Right cardiac atrium (tissue), 5 donors: ENCODE results near the gene ALCAM. TPM values are rescaled to one million over a fixed set of nuclear protein-coding genes. Genes with fewer than 3 reads are reported as not detected.

Experiments used
- ATAC-seq, 2 donors: fragments of 200-7000 bp; cut with Tn5 transposase; one replicate each; pipeline versions ENCODE4 v1.8.0 to v1.9.1; 2020; ENCODE audit warnings: moderate library complexity in 2 of 2, mild to moderate bottlenecking in 1 of 2
- DNase-seq, 3 donors: peaks; one replicate each; pipeline ENCODE4 v3.0.0-alpha.2; 2020
- H3K27ac ChIP-seq: one replicate; pipeline ENCODE4 v1.5.1; 2013; ENCODE audit warnings: mild to moderate bottlenecking, low read length, control low read depth, moderate library complexity
- H3K27me3 ChIP-seq: one replicate; pipeline ENCODE4 v1.6.1; 2013; ENCODE audit not compliant: control insufficient read depth, insufficient read depth
- H3K4me1 ChIP-seq: one replicate; pipeline ENCODE4 v1.6.1; 2013; ENCODE audit warnings: low read length; ENCODE audit not compliant: control insufficient read depth, insufficient read depth
- H3K4me3 ChIP-seq: one replicate; pipeline ENCODE4 v1.5.1; 2013; ENCODE audit warnings: low read length, control low read depth
- H3K9me3 ChIP-seq: one replicate; pipeline ENCODE4 v1.6.1; 2013; ENCODE audit warnings: low read length; ENCODE audit not compliant: control insufficient read depth
- WGBS: extraction: QIAGEN DNeasy Blood & Tissue Kit; methylation state at CpG from one replicate; pipeline ENCODE4 v1.1.7; 2013; 5-methylcytosine and 5-hydroxymethylcytosine counted together
- intact Hi-C, 4 donors: fragments of 100-400 bp; cut with DNase I; formaldehyde crosslinking; loops; one replicate each; pipeline versions ENCODE4 v1.11.0 to v1.14.0; 2022 to 2023
- long read RNA-seq, 4 donors: library from polyadenylated mRNA; unstranded; transcript quantifications; one replicate each; pipeline ENCODE4 v2.0.0, GENCODE V29; 2020 to 2021
- polyA plus RNA-seq: library from polyadenylated mRNA; stranded (reverse); fragments of 200-250 nt; gene quantifications from one replicate; pipeline ENCODE4 v1.2.3, GENCODE V29; 2013
- total RNA-seq, 4 donors: library from RNA; stranded (reverse); fragmentation: NEBNext Ultra II Directional; extraction: Animal tissue kit (Norgen Biotek cat#: 25700); gene quantifications; one replicate each; pipeline ENCODE4 v1.2.1, GENCODE V29; 2021
- donor health status: healthy with polysubstance abuse.
- donor health status: DM: no; HTN: yes; CAD: no.
- donor health status: DM: no; HTN: no; CAD: no.
- donor health status: DM: no; HTN: yes; CAD: no; lungs with severe emphysema.
- donor health status: DM: yes; HTN: yes; CAD: no.

Gene ALCAM
- total RNA-seq (10 to 100 TPM; 14.4 to 50.9 (median 18.4) TPM), polyA plus RNA-seq (5.3 TPM)
- long read RNA-seq, donor 1, full-length matches to known transcripts = 7 of 16 reads
- long read RNA-seq, donor 1, partial matches to known transcripts = 8 of 16 reads
- long read RNA-seq, donor 1, other reads (novel, unspliced or antisense) = 1 of 16 reads
- long read RNA-seq, donor 2, full-length matches to known transcripts = 1 of 4 reads
- long read RNA-seq, donor 2, partial matches to known transcripts = 2 of 4 reads
- long read RNA-seq, donor 2, other reads (novel, unspliced or antisense) = 1 of 4 reads
- long read RNA-seq, donor 3, full-length matches to known transcripts = 29 of 81 reads
- long read RNA-seq, donor 3, partial matches to known transcripts = 45 of 81 reads
- long read RNA-seq, donor 3, other reads (novel, unspliced or antisense) = 7 of 81 reads
- long read RNA-seq, donor 4, full-length matches to known transcripts = 7 of 11 reads
- long read RNA-seq, donor 4, partial matches to known transcripts = 2 of 11 reads
- long read RNA-seq, donor 4, other reads (novel, unspliced or antisense) = 2 of 11 reads

- Histone ChIP-seq H3K4me3 (peak within 1 kb of the TSS; percentile 51), H3K9me3 (no peaks in the 10 kb centered on the region), H3K27ac (peak within 1 kb of the TSS; percentile 20), H3K4me1 (no peaks in the 10 kb centered on the region), H3K27me3 (no peaks in the 10 kb centered on the region)
- ATAC-seq = peak; percentile 98
- WGBS = under 1% methylated on average over 48 of the region's 48 CpGs
- DNase-seq = peak; percentile 93 to 96 (median 96)
- intact Hi-C loops = loop anchor here in 1 of 4 donors (10.0 kb wide), 1 partner anchor 158 kb away; no protein-coding TSS in a partner anchor
Measured at GRCh38 chr3:105366326-105367062, at the start of gene ALCAM. TSS of gene ALCAM (plus strand) at chr3:105366909.

DNA sequence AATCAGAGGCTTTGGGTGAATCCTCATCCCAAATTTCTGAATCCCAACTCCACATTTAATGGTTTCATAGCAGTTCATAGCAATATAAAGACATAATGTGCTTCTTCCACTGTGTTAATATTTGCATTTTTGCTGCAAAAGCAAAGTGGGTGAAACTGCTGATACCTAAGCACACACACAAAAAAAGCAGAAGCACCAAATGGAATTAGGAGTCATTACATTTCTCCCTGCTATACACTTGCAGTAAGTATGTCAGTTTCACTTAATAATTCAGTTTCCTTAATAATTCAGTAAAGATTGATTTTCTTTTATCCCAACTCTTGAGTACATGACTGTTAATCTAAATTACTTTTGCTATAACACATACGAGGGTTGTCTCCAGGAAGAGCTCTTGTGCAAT, 48.9 kb upstream of the ALCAM start:
- no peak for DNase-seq
- H3K4me1 ChIP-seq = no peaks in the 10 kb centered on the region
- no peak overlapping the region for H3K27ac ChIP-seq
- no peaks in the 10 kb centered on the region for H3K27me3 ChIP-seq
- H3K4me3 ChIP-seq = no peak overlapping the region
- no peak for ATAC-seq
- intact Hi-C loops = no loop called here
- H3K9me3 ChIP-seq = no peaks in the 10 kb centered on the region
- 46% methylated on average over 1 of the region's 1 CpG for WGBS

GRCh38 chr3:105322570-105323273, 44.0 kb upstream of the ALCAM start:
- ATAC-seq = no peak
- no peaks in the 10 kb centered on the region for H3K9me3 ChIP-seq
- H3K27me3 ChIP-seq = no peaks in the 10 kb centered on the region
- intact Hi-C loops = no loop called here
- H3K4me1 ChIP-seq = no peaks in the 10 kb centered on the region
- no peak overlapping the region for H3K4me3 ChIP-seq
- DNase-seq = no peak
- no peak overlapping the region for H3K27ac ChIP-seq
- 81% methylated on average over 3 of the region's 3 CpGs for WGBS

GRCh38 chr3:105323274-105323599, 43.5 kb upstream of the ALCAM start:
- no peaks in the 10 kb centered on the region for H3K27me3 ChIP-seq
- no peak overlapping the region for H3K4me3 ChIP-seq
- ATAC-seq (no peak), DNase-seq (no peak)
- H3K9me3 ChIP-seq = peaks cover under 1% of the 10 kb centered on the region
- no peaks in the 10 kb centered on the region for H3K4me1 ChIP-seq
- H3K27ac ChIP-seq = no peak overlapping the region
- intact Hi-C loops = no loop called here
- 68% methylated on average over 2 of the region's 2 CpGs for WGBS

GRCh38 chr3:105324951-105325350, 41.8 kb upstream of the ALCAM start:
- DNase-seq (no peak), ATAC-seq (no peak)
- Histone ChIP-seq H3K4me3 (no peak overlapping the region), H3K4me1 (no peaks in the 10 kb centered on the region), H3K27ac (no peak overlapping the region), H3K27me3 (no peaks in the 10 kb centered on the region), H3K9me3 (peaks cover 2% of the 10 kb centered on the region)
- intact Hi-C loops = no loop called here
- whole genome bisulfite sequencing = 40% methylated on average over 1 of the region's 1 CpG

DNA sequence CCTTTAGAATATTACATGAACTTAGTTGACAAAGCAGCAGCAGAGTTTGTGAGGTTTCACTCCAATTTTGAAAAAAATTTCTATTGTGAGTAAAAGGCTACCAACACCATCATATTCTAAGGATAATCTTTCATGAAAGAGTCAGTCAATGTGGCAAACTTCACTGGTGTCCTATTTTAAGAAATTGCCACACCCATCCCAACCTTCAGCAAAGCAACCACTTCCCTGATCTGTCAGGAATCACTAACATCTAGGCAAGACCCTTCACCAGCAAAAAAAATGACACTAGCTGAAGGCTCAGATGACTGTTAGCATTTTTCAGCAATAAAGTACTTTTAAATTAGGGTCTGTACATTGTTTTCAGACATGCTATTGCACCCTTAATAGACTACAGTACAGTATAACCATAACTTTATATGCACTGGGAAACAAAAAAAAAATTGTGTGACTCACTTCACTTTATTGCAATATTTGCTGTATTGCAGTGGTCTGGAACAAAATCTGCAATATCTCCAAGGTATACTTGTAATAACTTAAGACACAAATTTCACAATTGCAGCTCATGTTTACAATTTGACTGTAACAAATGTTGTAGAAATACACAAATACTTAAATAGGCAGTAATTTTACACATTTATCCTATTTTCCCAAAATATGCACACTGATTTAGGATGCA, 38.9 kb upstream of the ALCAM start:
- peaks cover 2% of the 10 kb centered on the region for H3K9me3 ChIP-seq
- no peaks in the 10 kb centered on the region for H3K27me3 ChIP-seq
- ATAC-seq (no peak), DNase-seq (no peak)
- intact Hi-C loops = no loop called here
- no peak overlapping the region for H3K27ac ChIP-seq
- no peak overlapping the region for H3K4me3 ChIP-seq
- H3K4me1 ChIP-seq = no peaks in the 10 kb centered on the region

- H3K4me1 ChIP-seq = no peaks in the 10 kb centered on the region
- no peak for DNase-seq
Measured at GRCh38 chr3:105328338-105328730, 38.4 kb upstream of the ALCAM start.

GRCh38 chr3:105332961-105333360, 33.7 kb upstream of the ALCAM start:
- no peak for DNase-seq
- 78% methylated on average over 1 of the region's 1 CpG for WGBS
- intact Hi-C loops = no loop called here
- peaks cover 2% of the 10 kb centered on the region for H3K9me3 ChIP-seq
- no peaks in the 10 kb centered on the region for H3K4me1 ChIP-seq
- no peak overlapping the region for H3K27ac ChIP-seq
- ATAC-seq = no peak
- H3K4me3 ChIP-seq = no peak overlapping the region
- H3K27me3 ChIP-seq = no peaks in the 10 kb centered on the region

More at GRCh38 chr3:105328338-105328730, 38.4 kb upstream of the ALCAM start:
- ATAC-seq = no peak
- intact Hi-C loops = no loop called here
- no peaks in the 10 kb centered on the region for H3K27me3 ChIP-seq
- WGBS = 61% methylated on average over 2 of the region's 2 CpGs
- no peak overlapping the region for H3K4me3 ChIP-seq
- H3K9me3 ChIP-seq = peaks cover 2% of the 10 kb centered on the region
- no peak overlapping the region for H3K27ac ChIP-seq

GRCh38 chr3:105334138-105334882, 32.4 kb upstream of the ALCAM start:
- intact Hi-C loops = no loop called here
- ATAC-seq = no peak

DNA sequence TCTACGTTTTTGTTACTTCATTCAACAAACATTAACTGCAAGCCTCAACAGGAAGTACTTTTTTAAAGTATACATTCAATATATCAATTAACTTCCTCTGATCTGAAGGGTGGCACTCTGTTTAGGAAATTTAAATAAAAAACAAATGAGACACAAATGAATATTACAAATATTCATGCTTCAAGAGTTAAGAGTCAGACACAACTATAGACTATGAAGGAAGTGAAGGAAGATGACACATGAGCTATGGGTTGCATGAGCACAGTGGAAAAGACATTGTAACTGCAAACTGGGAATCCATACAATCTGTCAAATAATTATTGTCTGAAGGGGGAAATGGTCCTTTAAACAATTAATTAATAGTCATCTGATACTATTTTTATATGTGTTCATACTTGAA, 26.8 kb upstream of the ALCAM start:
- Histone ChIP-seq H3K4me3 (no peak overlapping the region), H3K4me1 (no peaks in the 10 kb centered on the region), H3K27me3 (no peaks in the 10 kb centered on the region), H3K27ac (no peak overlapping the region), H3K9me3 (no peaks in the 10 kb centered on the region)
- no peak for ATAC-seq
- WGBS = 51% methylated on average over 1 of the region's 1 CpG
- intact Hi-C loops = no loop called here
- no peak for DNase-seq

More at GRCh38 chr3:105334138-105334882, 32.4 kb upstream of the ALCAM start:
- no peak overlapping the region for H3K27ac ChIP-seq
- no peaks in the 10 kb centered on the region for H3K4me1 ChIP-seq
- H3K4me3 ChIP-seq = no peak overlapping the region
- no peaks in the 10 kb centered on the region for H3K9me3 ChIP-seq
- H3K27me3 ChIP-seq = no peaks in the 10 kb centered on the region
- whole genome bisulfite sequencing = 65% methylated on average over 1 of the region's 1 CpG
- no peak for DNase-seq
